Activated CD8-positive, alpha-beta memory T cell treated with anti-CD3 and anti-CD28 coated beads, Interleukin-2, amount 50 U/mL, for 48 hours (primary cell): ENCODE measurements around the gene DIAPH2.

ENCODE experiments used
- DNase-seq: peaks from one replicate; pipeline ENCODE4 v3.0.0-alpha.2; 2020

Gene DIAPH2

GRCh38 chrX:96982161-96982560 is 297.5 kb downstream of the DIAPH2 start:
- no peak for DNase-seq

- DNase-seq: no peak
Measured at GRCh38 chrX:96984538-96984937, 299.9 kb downstream of the DIAPH2 start.

GRCh38 chrX:96985046-96985445 is 300.4 kb downstream of the DIAPH2 start:
- no peak for DNase-seq

- no peak for DNase-seq
Measured at GRCh38 chrX:96987228-96987627, 302.6 kb downstream of the DIAPH2 start.

GRCh38 chrX:96989830-96990571 is 305.4 kb downstream of the DIAPH2 start:
- no peak for DNase-seq

DNA sequence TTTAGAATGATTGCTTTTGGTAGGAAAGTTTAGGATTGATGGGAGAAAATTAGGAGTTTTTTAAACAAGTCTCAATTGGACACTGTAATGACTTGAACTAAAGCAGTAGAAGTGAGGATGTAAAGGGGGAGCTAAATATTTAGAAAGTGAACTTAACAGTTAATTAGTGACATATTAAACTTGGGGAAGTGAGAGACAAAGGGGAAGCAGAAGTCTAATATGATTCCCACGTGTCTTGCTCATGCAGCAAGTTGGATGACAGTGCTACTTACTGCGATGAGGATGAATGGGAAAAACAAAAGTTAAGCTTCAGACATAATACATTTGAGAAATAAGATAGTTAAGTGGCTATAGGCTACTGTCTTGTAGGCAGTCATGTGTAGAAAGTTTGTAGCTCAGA is 309.5 kb downstream of the DIAPH2 start:
- DNase-seq: no peak

DNA sequence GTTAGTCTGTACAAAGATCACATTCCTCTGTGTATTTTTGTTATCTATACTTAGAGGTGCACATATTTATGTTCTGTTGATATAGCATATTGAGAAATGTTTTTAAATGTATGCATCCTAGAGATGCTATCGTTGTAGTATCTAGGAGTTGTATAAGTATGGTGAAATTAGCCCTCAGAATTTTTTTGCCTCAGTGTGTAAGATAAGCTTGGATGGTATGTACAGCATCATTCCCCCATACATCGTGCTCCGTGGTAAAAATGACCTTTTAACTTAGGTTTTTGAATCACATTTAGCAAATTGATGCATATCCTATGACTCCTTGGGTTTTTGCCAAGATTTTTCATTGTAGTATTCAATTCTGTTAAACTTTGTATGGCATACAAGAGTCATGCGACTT is 312.6 kb downstream of the DIAPH2 start:
- DNase-seq: no peak

DNA sequence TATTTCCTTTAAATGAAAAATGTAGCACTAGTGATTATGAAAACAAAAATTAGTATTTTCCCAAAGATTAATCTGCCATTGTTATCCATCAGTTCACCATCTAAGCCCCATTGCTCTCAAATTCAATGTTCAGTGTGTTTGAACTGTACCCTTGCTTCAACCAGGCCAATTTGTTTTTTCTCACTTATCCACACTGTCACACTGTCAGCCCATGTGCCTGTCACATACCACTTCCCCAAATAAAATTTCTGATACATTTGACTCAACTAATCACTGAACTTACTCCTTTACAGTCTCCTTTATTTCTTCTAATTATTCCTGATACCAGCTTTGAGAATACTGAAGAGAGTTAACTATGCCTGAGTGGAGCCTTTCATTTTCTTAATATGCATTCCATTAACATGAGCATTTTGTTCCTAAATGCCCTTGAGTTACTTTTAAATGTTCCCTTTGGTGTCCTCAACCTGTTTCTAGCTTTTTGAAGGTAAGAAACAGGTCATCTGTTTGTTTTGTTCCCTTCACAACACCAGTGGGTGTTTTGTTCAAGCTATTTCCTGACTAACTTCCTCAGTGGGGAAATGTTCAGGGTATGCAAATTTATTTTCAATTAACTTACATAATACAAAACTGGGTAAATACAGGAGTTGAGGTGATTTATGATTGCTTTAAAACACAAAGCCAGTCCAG is 316.2 kb downstream of the DIAPH2 start:
- no peak for DNase-seq

DNA sequence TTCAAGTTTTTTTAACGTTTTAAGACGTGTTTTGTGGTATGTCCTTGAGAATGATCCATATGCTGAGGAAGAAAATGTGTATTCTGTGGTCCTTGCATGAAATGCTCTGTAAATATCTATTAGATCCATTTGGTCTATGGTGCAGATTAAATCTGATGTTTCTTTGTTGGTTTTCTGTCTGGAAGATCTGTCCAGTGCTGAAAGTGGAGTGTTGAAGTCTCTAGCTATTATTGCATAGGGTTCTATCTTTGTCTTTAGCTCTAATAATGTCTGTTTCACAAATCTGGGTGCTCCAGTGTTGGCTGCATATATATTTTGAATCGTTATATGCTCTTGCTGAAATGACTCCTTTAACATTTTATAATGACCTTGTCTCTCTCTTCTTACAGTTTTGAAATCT is 321.5 kb downstream of the DIAPH2 start:
- DNase-seq: no peak

GRCh38 chrX:97009391-97009790 is 324.7 kb downstream of the DIAPH2 start:
- no peak for DNase-seq

- DNase-seq: no peak
Measured at GRCh38 chrX:97011540-97011939, 326.9 kb downstream of the DIAPH2 start.

GRCh38 chrX:97016106-97016505 is 331.5 kb downstream of the DIAPH2 start:
- DNase-seq: no peak

- no peak for DNase-seq
Measured at GRCh38 chrX:97021680-97022079, 337.0 kb downstream of the DIAPH2 start.

GRCh38 chrX:97026406-97026805 is 341.8 kb downstream of the DIAPH2 start:
- no peak for DNase-seq

GRCh38 chrX:97027384-97027922 is 342.8 kb downstream of the DIAPH2 start:
- no peak for DNase-seq

- DNase-seq: no peak
Measured at GRCh38 chrX:97030463-97030862, 345.8 kb downstream of the DIAPH2 start.

- no peak for DNase-seq
Measured at GRCh38 chrX:97030947-97031346, 346.3 kb downstream of the DIAPH2 start.

GRCh38 chrX:97039363-97040029 is 354.9 kb downstream of the DIAPH2 start:
- no peak for DNase-seq

- no peak for DNase-seq
Measured at GRCh38 chrX:97045470-97045869, 360.8 kb downstream of the DIAPH2 start.

DNA sequence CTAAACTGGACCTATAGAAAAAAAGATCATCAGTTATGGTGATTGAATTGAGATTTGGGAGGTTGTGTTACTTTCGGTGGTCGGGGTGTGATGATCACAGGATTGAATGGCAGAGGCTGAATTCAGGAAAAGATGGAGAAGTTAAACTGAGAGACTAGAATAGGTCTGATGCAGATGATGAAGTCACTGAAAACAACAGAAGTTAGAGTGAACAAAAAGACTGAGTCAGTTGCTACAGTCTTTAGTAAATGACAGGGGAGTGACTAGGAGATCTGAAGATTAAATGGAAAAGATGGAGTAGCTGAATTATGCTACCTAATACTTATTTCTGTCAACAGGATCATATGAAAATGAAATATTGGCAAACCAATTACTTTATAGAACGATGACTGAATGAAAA is 362.2 kb downstream of the DIAPH2 start:
- no peak for DNase-seq

DNA sequence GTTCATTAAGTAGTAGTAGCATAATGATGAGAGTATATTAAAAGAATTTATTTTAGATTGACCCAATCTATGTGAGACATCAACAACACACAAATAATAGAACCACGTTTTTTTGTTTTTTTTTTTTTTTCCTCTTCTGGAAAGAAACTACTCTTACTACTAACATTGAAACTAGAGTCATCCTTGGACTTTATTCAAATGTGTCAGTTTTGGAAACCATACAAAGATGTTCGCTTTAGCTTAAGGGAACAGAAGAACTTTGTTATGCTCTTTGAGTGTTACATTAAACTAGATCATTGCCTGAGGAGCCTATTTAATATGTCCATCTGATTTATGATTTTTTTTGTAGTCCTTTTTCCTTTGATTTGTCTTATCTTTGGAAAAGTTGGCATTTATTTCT is 365.8 kb downstream of the DIAPH2 start:
- no peak for DNase-seq

- no peak for DNase-seq
Measured at GRCh38 chrX:97057349-97057909, 372.8 kb downstream of the DIAPH2 start.

GRCh38 chrX:97060020-97060419 is 375.4 kb downstream of the DIAPH2 start:
- DNase-seq: no peak

DNA sequence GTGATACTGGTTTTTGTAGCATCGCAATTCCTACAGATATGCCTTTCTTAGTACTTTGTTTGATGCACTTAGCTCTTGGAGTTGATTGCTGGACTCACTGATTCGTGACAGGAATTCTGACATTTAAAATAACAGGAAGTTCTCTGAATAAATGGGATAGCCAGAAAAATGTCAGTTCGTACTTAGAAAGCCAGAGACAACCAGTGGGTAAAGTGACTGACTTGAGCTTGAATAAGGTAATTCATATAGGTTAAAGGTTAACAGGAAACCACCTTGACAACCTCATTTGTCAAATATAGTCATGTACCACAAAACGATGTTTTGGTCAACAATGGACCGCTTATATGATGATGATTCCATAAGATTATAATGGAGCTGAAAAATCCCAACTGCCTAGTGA is 380.4 kb downstream of the DIAPH2 start:
- DNase-seq: no peak
